Measurements from ENCODE around the gene HMX3. TPM values are rescaled to one million over a fixed set of nuclear protein-coding genes. Genes with fewer than 3 reads are reported as not detected.

HMX3 gene
- polyA plus RNA-seq (ENCODE audit: insufficient read length in 3 of 3) = not detected

DNA sequence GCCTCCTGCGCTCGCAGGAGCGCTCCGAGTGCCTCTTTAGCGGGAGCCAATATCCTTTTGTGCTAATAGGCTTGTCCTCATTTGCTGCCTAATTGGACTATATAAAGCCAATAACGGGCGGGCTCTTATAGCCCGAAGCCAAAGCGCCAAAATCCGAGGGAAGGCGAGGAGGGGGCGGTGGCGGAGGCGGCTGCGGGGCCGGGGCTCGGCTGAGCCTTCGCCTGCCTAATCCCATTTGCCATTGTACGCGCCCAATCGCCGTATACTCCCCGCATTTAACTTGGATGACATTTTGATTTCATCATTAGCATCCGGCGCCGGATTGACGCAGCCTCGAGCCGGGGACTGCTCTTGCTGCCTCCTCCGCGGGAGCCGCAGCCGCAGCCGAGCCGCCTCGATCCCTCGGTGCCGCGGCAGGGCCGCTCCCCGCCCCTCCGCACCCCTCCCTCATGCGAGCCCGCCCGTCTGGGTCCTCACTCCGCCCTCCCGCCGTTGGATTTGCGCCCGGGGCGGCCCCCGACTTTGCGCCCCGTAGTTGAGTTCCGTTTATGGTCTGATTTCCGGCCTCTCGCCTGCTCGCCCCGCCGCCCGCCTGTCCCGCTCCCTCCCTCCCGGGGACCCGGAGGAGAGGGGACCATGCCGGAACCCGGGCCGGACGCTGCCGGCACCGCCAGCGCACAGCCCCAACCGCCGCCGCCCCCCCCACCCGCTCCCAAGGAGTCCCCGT, at the start of gene HMX3:
Gene HMX3 (plus strand): TSS at position 556 of the 727 bp plus-strand sequence. CDS start 81 bp downstream, at position 637.
- no peak for DNase-seq (ENCODE audit: low read depth in 3 of 3, low spot score in 2 of 3)

DNA sequence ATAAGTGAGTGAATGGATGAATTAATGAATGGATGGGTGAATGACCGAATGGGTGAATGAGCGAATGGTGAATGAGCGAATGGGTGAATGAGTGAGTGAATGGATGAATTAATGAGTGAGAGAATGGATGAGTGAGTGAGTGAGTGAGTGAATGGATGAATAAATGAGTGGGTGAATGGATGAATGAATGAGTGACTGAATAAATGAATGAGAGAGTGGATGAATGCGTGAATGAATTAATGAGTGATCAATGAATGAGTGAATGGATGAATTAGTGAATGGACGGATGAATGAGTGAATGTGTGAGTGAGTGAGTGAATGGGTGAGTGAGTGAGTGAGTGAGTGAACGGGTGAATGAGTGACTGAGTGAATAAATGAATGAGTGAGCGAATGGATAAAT, 49.5 kb upstream of the HMX3 start:
- no peak for DNase-seq (ENCODE audit: low read depth in 3 of 3, low spot score in 2 of 3)

DNA sequence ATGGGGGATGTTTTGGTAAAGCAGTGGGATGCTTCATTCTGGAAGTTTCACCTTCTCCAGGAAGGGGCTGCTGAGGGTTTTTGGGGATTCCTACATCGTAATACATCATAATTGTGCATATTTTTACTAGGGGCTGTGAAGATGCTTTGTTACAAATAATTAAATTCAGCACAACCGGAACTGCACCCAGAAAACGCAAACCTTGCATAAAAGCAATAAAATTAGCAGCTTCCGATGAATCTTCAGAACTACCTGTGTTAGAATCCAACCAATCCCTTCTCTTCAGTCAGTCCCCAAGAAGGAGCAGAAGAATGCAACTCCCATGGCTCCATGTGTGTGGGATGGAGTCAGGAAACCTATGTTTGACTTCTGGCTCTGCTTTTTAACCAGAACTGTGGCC, 48.4 kb upstream of the HMX3 start:
- DNase-seq (ENCODE audit: low read depth in 3 of 3, low spot score in 2 of 3) = no peak

DNA sequence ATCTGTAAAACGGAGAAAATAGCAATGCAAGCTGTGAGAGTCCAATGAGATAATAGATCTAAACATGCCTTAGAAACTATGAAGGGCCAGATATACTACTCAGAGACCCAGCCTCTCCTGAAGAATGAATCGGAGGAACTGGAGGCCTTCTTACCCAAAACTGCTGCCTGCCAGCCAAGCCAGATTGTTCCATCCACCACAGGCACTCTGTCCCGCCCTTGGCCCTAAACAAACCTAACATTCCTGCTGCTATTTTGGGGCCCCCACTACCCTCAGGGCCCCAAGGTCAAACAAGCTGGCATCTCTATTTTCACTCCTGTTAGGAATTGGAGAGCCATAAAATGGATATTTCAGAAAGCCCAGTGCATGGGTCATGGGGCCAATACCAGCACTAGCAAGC, 48.0 kb upstream of the HMX3 start:
- DNase-seq (ENCODE audit: low read depth in 3 of 3, low spot score in 2 of 3) = no peak

DNA sequence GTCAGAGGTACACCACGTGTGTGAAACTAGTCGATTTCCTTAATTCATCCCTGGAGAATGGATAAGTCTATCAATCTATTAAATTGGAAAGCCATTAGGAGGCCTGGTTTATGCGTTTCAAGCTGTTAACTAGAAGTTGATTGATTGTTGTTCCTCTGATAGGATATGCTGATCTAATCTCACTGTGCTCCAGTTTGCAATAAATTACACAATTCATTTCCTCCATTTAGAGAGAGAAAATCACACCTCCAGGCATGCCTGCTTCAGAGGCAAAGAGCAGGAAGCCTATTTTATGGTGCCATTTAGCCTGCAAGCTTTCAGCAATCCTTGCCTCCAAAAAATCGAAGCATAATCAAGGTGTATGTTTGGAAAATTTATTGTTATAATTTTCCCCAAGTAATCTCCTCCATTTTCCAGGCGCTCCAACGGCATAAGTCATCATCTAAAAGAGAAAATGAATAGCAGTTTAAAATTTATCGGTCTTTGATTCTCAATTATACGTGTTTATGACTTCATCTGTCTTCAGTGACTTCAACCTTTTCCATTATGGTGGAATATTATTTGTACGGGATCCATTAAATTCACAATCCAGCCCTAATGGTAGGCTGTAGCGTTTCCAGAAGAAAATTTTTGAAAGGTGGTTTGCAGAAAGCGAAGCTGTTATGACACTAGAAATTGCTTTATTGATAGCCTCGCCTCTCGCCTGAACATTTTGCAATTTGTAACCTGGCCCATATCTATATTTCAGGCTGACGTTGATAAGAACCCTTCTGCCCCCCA, 42.9 kb upstream of the HMX3 start:
- DNase-seq (ENCODE audit: low read depth in 3 of 3, low spot score in 2 of 3) = no peak

DNA sequence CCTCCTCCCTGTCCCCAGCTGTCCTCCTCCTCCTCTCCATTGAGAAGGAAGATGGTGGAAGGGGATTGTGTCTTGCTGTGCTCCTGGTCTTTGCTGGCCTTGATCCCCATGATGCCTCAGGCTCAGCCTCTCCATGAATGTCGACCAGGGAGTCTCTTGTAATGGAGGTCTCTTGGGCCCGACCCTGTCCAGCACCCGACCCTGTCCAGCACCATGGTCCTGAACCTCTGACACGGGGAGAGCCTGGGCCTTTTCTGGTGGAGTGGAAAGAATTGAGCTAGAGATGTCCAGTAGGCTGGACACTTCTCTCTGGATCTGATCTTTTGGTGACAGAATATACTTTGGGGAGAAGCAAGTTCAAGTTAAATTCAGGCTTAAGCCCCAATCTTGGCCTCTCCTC, 42.3 kb upstream of the HMX3 start:
- no peak for DNase-seq (ENCODE audit: low read depth in 3 of 3, low spot score in 2 of 3)

DNA sequence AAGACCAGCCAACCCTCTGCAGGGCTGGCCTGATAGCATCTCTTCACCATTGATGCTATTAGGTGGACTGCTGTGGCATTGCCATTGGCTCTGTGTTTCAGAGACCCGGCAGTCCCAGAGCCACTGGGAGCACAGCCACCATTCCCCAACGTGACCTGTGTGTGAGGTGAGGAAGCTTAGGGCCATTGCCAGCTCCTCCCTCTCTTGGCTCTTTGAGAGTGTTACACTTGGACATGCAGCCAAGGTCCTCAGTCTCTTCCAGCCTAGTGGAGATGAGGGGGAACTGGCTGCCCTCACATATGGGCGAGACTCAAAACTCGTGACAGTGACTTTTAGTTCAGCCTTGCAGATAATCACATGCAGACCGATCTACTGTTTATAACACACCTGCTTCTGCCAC, 39.3 kb upstream of the HMX3 start:
- no peak for DNase-seq (ENCODE audit: low read depth in 3 of 3, low spot score in 2 of 3)

DNA sequence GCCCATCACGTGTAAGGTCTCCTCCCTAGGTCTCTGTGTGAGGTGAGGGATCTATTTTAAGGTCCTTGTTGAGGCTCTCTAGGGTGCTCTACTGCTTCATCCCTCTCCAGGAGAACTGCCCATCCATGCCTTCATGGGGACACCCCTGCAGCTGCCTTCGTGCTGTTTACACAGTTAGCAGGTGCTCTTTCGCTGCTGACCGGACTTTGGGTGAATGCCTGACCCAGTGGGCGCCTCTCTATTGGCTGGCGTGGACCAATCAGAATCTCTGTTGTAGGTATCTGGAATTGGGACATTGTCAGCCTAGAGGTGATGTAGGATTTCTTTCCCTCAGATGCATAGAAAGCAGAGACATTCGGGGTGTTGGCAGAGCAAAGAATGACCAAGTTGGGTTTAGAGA, 38.7 kb upstream of the HMX3 start:
- no peak for DNase-seq (ENCODE audit: low read depth in 3 of 3, low spot score in 2 of 3)

DNA sequence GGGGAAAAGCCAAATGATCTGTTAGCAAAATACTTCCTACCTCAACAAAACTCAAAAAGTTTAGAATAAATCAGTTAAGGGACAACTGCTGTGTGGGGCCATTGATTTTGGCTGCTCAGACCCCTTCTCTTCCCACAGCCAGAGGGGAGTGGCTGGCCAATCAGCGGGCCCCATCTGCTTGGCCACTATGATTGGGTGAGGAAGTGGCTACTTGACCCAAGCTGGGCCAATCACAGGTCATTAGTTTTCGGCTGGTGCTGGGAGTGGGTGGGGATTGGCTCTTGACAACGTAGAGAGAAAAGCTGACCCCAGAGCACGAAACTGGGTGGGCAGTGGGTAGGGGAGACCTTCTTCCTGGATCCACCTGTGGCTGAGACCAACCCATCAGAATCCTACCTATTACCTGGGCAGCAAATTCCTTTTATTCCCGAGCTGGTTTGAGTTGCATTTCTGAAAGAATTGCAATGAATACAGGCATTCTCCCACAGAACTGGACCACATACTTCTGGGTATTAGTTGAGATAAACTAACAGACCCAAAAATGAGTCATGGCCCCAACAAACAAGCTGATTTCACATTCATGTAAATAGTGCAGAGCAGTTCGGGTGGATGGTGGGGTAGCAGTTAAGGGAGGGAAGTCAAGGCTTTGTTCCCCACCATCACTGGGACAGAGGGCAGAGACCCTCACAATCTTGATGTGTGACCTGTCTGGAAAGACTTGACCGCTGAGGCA, 35.6 kb upstream of the HMX3 start:
- no peak for DNase-seq (ENCODE audit: low read depth in 3 of 3, low spot score in 2 of 3)

DNA sequence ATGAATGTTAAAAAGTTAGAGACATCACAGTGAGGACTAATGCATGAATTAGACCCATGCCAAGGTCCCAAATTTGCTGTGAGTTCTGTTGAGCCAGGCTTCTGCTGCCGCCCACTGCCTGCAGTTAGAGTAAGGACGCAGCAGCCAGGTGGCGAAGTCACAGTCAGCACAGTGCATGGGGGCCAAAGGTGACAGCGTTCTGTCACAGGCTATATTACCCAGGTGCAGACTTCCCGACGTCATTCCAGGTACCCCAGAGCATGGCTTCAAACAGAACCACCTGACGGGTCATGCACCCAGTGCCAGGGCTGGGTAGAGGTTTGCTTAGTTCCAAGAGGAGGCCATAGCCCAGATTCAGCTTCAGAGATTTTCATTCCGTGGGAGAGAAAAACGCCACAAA, 33.9 kb upstream of the HMX3 start:
- DNase-seq (ENCODE audit: low read depth in 3 of 3, low spot score in 2 of 3) = no peak

DNA sequence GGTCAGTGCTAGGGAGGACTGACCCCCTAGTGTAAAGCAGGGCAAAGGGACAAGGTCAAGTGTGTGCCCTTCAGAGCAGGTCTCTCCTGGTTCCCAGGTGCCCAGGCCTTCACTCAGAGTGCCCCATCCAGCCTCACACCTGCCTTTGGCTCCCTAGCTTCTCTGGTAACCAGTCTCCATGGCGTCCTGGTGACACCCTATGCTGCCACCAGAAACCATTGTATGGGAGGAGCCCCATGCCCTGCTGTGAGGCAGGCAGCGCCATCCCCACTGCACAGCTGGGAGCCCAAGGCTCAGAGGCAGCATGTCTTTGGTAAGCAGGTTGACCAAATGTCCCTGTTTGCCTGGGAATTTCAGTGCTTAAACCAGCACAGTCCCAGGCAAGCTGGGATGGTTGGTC, 33.1 kb upstream of the HMX3 start:
- no peak for DNase-seq (ENCODE audit: low read depth in 3 of 3, low spot score in 2 of 3)

DNA sequence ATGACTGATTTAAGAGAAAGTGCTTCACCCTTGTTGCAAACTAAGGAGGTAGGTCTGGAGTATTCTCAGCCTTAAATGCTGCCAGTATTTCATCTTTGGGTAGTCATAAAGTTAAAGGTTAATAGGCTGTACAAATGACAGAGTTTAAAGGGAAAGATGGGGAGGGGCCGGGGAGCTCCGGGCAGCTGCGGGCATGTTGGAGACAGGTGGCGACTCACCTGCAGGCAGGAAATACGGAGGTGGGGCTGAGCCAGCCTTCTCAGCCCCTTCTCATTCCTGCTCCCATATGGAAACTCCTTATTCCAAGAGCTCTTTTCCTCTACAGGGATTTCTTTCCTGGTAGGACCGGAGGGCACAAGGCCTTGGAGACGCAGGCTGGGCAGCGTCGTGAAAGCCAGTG, 31.8 kb upstream of the HMX3 start:
- no peak for DNase-seq (ENCODE audit: low read depth in 3 of 3, low spot score in 2 of 3)

DNA sequence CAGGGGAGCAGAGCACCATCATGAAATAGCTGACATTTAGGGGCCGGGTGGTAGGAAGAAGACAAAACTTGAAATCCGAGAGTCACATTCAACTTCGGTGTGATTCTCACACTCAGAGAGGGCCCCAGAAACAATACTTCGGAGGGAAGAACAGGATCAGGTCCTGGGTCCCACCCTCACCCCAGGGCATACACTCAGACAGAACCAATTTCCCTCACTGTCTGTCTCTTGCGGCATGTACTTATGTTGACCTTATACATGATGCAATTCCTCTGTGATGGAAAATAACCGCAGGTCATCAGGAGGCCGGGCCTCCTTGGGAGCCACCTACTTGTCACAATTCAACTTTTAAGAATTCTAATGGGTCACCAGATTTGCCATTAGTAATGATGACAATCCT, 26.3 kb upstream of the HMX3 start:
- DNase-seq (ENCODE audit: low read depth in 3 of 3, low spot score in 2 of 3) = no peak

DNA sequence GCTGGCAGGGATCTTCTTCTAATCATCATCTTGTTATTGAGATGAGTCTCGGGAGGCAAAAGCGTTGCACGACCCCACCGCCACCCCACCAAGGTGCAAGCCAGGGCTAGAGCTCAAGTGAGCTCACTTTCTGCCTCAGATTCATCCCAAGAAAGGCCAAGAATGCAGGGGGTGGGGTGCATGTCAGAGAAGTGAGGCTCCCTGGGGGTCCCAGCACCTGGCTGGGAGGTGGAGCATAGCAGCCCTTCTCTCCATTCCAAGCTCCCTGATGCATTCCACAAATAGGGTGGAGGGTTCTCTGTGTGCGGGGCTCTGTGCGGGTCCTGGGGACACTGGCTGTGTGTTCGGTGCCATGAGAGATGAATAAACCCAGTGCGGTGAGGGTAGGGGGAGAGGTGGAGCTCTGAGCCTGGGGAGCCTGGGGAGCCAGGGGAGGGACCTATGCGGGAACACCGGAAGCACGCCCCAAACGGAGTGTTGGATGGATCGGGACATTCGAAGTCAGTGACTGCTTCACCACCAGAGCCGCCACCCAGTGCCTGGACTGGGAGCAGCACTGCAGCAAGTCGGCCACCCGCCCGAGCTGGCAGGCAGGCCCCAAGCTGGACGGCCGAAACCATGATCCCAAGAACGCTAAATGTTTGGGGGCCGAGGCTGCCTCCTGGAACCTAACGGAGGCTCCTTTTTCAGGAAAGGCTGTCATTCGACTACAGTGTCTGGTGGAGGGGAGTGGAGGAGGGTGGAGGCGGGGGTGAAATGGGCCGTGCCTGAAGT, 17.9 kb upstream of the HMX3 start:
- DNase-seq (ENCODE audit: low read depth in 3 of 3, low spot score in 2 of 3) = no peak

DNA sequence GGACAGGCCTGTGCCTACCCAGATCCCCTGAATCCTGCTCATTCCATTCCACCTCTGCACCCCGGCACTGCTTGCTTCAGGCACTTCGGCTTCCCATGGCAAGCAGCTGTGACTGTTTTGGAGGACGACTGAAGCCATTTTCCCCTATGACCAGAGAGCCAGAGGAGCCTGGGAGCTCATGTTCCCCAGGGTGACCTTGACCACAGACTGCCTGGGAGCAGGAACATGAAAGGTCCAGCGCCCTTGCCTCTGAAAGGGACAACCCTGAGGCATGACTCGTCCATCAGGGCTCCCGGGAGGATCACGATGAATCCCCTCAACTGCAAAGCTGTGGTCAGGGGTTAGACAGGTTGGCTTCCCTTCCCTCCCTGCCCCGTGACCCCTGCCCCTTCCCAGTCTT, 16.7 kb upstream of the HMX3 start:
- no peak for DNase-seq (ENCODE audit: low read depth in 3 of 3, low spot score in 2 of 3)

DNA sequence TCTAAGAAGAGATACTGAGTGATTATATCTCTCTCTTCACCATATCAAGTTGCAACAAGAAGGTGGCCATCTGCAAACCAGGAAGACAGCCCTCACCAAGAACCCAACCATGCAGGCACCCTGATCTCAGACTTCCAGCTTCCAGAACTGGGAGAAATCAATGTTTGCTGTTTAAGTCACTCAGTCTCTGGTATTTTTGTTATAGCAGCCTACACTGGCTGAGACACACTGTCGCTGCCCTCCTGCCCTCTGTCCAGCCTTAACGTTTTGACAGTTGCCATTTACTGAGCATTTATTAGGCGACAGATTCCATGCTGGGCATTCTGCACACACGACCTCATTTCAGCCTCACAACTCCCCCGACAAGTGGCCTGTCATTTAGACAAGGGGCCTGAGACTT, 9.5 kb upstream of the HMX3 start:
- no peak for DNase-seq (ENCODE audit: low read depth in 3 of 3, low spot score in 2 of 3)

DNA sequence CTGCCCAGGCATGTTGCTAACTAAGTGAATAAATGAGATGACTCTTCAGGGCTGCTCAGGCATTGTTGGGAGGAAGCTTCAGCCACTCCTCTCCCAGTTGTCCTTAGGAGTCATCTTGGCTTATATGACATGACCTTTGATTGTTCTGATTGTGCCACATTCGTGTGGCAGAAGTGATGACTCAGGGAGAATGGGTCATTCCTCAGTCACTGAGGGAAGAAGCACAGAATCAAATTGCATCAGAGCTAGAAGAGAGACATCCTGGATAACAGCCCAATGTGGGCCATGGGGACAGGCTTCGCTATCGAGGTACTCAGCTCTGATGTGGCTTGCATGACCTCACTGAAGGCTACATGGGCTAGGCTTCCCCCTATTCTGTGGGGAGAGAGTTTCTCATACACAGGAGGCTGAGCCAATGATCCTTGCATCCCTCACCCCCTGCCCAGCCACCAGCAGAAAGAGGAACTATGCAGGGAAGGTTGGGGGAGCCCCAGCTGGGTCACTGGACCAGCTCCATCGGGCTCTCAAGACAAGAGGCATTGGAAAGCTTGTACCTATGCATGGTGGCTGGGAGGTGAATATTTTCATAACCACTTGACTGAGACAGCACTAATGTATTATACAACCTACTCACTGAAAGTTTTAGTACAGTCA, 6.0 kb upstream of the HMX3 start:
- DNase-seq (ENCODE audit: low read depth in 3 of 3, low spot score in 2 of 3) = no peak

DNA sequence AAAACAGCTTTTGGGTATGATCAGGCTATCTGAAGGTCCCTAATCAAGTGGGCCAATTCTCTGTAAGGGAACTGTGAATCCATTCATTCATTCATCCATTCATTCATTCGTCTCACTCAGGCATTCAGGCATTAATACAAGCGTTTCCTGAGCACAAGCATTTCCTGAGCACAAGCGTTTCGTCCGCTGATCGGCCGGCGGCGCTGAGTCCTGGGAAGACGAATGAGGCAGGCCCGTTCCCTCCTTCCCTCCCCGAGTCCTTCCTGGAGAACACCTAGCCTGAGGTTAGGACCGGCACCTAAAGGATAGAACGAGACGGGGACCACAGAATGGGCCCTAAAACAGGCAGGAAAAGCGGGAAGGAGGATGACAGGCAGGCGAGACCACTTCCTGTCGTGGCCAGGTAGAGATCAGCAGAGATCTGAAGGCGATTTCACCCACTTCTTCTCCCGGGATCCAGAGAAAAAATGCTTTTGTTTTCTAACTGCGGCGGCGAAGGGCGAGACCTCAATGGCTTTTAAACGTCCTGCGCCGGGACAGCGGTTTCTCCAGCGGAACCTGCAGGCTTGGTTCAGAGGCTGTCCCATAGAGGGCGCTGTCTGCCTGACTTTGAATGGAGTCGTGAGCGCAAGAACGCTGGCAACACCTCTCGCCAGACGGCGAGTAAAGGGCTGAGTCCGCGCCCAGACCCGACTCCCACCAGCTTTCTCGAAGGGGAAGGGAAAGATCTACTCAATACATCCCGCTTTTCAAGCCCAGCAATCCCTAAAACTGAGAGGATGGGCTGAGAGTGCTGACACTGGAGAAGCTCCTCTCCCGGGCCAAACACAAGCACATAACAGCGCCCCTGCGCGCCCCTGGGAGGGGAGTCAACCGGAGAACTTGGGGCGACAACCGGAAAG, 2.9 kb upstream of the HMX3 start:
- DNase-seq (ENCODE audit: low read depth in 3 of 3, low spot score in 2 of 3) = peak; percentile 77 to 86 (median 85)

Measured in right renal cortex interstitium (tissue), 3 donors.